ENCODE data around the gene AKAP11.

DNA sequence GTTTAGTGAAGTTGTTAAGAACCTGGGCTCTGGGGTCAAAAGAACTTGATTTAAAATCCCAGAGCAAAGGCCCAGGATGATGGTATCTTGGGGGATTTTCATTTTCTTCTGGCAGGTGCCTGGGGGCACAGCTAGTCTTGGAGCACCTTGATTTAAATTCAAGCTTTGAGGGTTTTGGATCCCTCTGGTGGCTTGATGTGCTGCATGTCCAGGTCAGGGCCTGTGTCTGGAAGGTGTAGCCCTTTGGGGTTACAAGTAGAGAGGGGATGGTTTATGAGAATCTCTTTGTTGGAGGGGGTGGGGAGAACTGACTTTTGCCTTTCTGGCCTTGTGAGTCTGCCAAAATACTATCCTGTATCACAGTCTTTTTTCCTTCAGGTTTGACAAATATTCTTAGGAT lies 55.8 kb downstream of the AKAP11 start:
- TF ChIP-seq POLR2AphosphoS5 (IDR thresholded peaks at IDR 0.05; ENCODE audit: borderline replicate concordance, low read depth, low read length) (no peak), FOXP2 (optimal IDR thresholded peaks at IDR 0.05; ENCODE audit: control extremely low read depth, extremely low read length, insufficient read depth) (no peak)

Measured in SK-N-MC (cell line).